HG02798 (cell line): ENCODE results near the gene TRIM50.
"Not testable (repeated sequence)": the region's sequence is repeated elsewhere in the genome, so short reads cannot be mapped to it uniquely, and the experiment has no call there.

Source experiments
- ATAC-seq: cut with Tn5 transposase; IDR thresholded peaks from one replicate; pipeline ENCODE4 v1.9.1; 2021; ENCODE audit warnings: mild to moderate bottlenecking; ENCODE audit not compliant: unreplicated experiment, poor library complexity

TRIM50 gene

DNA sequence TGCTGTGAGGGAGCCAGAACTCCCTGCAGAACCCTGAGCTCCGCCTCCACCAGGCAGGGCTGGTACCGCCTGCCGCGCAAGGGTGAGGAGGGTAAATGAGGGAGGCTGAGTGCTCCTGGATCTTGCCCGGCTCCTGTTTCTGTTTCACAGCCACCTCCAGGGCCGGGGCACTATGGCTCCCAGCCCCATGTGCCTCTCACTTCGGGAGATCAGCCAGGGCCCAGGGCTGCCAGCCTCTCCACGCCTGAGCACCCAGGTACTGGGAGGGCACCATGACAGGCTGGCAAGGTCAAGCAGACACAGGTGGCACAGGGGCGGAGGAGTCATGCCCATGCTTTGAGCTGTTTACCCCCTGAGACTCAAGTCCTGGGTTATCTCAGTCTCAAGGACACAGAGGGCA, 8.3 kb downstream of the TRIM50 start:
- ATAC-seq, result not testable (repeated sequence)

DNA sequence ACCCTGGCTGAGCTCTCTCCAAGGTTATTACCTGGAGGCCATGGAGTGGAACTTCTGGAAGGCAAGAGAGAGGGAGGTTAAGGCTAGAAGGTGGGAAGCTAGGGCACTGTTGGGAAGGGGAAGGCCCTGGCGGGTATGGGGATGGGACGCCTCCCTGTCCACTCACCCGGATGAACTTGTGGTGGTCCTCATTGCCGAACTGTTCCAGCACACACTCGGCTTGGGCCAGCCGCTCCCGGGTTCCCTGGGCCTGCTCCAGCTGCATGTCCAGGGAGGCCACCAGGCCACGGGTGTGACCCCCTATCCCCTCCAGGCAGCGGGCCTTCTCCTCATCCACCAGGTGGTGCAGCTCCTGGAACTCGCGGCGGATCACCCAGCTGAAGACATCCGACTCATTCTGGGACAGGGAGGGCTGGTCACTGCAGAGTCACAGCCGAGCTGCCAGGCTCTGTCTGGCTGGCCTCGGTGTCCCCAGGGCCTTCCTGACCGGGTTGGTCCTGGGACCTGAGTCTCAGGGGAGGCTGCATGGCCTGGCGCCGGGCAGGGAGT, 9.2 kb downstream of the TRIM50 start:
- ATAC-seq, result not testable (repeated sequence)

DNA sequence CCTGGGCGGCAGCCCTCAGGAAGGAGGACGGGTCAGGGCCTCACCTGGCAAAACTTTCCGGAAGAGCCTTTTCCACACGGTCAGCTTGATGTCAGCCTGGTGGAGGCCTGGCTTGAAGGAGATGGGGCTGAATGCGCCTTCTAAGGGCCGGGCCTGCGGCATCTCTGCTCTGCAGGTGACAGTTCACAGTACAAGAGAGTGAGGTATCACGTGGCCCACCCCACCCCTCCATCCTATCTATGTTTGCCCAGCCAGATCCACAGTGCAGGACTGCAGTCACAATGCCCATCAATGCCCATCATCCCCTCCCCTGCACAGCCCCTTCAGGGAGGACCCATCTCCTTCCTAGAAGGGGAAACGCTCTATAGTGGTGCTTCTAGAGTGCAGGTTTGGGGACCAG, 11.4 kb downstream of the TRIM50 start:
- no peak for ATAC-seq

DNA sequence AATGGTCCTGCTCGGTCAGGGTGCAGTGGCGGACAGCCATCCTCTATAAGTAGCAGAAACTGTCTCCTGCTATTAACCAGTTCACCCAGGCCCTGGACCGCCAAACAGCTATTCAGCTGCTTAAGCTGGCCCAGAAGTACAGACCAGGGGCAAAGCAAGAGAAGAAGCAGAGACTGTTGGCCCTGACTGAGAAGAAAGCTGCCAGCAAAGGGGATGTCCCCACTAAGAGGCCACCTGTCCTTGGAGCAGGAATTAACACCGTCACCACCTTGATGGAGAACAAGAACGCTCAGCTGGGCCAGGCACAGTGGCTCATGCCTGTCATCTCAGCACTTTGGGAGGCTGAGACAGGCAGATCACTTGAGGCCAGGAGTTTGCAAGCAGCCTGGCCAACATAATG, 13.6 kb downstream of the TRIM50 start:
- ATAC-seq, result no peak

DNA sequence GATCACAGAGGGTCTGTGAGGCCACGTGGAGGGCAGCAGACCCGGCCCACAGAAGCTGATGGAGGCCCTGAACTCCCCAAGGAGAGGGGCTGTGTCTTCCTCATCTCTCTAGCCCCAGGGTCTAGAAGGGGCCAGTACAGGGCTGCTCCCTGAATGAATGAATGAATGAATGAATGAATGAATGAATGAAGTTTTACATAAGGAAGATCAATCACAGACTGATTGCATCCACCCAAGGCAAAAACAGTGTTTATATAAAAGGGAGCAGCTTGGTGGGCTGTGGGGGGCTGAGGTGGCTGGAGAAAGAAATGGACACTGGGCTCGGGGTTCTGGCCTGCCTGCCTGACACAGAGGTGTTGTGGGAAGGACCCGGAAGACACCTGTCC, 14.4 kb downstream of the TRIM50 start:
- ATAC-seq, result no peak

DNA sequence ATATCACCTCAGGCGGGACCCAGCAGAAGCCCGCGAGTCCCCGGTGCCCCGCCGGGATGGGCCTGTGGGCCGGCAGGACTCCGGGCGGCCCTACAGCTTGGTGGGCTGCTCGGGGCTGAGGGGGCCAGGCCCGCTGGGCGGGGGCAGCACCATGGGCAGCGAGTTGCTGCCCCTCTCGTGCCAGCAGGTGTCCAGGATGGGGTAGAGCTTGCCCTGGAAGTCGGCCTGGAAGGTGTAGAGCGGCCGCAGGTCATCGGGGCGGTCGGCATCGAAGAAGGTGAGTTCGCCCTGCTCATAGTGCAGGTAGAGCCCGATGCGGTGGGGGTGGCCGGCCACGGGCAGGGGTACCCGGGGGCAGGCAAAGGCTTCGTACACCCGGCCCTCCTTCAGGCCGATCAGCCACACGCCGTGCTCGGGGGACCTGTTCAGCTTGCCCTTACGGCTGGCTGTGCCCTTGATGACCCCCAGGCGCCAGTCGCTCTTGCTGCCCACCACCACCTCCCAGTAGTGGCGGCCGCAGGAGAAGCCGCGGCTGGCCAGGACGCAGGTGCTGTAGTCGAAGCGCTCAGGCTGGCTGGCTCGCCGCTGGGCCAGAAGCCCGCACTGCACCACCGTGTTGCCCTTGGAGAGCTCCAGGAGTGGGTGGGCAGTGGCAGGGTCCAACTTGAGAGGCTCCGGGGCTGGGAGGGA, 14.9 kb downstream of the TRIM50 start:
- no peak for ATAC-seq

DNA sequence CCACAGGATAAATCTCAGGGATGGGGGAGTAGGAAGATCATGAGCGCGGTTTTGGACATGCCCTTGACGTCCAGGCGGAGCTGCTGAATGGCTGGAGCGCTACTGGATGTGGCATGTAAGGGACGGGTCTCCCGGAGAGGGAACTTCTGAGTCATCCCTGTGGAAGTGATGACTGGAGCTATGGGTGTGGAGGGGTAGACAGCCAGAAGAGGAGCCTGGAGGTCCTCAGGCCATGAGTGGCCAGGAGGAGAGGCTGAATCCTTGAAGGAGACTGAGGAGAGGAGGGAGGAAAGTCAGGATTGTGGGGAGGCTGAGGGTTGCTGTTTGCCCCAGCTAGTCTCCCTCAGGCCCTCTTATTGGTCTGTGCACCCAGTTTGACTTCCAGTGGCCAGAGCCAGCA, 16.5 kb downstream of the TRIM50 start:
- not testable (repeated sequence) for ATAC-seq

DNA sequence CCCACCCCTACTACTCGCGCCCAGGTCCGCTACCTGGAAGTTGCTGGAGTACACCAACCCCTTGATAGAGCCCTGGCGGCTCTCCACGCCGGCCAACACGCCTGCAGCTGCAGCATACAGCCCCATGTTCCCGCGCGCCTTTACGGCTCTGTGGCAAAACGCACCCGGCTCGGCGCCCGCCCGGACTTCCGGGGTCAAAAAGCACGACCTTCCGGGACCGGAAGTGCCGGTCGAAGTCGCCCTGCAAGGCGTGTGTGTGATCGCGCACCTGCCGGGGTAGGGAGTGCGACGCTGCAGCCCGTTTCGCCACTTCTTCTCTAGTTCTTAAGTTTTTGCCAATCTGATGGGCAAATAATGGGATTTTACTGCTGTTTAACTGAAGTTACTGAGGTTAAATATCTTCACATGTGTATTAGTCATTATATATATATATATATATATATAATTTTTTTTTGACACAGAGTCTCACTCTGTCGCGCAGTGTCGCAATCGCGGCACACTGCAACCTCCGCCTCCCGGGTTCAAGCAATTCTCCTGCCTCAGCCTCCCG, 19.1 kb downstream of the TRIM50 start, which contains the start of gene NSUN5:
Gene NSUN5 (minus strand): TSS at position 162 of the 550 bp plus-strand sequence. CDS start 36 bp downstream, at position 126.
- ATAC-seq, result peak; percentile 90

DNA sequence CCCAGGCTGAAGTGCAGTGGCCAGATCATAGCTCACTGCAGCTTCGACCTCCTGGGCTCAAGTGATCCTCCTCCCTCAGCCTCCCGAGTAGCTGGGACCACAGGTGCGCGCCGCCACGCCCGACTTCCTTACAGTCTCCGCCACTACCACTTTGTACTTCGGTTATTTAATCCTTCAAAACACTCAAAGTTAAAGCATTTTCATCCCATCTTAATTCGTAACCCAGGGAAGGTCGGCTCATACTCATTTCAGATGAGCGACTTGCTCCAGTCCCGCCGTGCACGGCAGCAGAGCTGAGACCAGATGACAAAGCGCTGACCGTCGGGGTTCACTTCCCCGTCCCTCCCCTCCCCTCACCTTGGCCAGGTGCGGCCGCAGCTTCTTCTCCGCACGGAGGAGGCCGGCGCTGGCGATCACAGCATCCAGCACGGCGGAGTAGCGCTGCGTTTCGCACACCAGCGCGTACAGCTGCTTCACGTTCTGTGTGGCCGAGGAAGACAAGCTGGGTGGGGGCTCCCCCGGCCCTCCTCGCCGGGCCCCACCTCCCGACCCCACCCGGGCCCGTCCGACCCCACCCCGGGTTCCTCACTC, 19.7 kb downstream of the TRIM50 start:
- peak; percentile 39 for ATAC-seq

DNA sequence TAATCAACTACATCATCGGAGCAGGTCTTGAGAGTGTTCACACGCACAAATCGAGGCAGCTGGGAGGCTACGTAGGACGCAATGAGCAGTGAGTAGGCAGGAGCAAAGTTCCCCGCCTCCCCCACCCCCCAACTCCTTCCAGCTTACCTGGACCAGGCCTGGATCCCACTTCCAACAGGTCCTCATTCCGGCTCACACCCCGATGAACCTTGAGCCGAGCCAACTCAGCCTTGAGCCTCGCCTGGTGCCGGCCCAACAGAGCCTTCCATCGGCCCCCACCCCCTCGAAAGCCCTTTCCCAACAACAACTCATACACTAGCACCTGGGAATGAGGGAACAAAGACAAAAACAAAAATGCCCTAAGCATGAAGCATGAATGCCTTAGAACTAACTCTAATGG, 20.4 kb downstream of the TRIM50 start:
- no peak for ATAC-seq

DNA sequence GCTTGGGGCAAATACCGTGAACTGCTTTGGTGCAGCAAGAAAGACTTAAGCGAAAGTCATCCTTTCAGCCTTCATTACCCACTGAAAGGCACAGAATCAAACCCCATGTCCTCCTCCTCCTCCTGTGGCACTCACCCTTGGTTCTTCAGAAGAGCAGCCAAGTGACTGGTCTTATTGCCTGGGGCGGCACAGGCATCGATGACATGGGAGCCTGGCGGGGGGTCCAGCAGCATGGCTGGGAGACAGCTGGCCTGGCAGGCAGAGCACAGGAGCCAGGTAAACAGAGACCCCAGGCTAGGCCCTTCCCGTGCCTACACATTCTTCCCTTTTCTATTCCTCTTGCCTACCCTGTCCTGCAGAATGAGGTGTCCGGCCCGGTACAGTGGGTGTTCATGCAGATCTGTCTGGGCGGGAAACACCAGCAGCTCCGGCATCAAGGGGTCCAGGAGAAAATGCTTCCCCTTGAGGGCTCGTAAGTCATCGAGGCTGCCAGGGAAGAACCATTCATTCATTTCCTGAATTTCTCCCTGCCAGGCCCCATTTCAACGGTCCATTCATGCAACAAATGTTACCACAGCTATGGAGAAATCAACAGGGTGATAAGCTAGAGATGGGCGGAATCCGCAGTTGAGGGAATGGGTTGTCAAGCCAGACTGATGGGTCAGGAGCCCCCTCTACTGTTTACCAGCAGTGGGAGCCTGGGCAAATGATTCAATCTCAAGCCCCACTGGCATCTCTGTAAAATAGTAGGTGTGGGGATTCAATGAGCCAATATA, 23.1 kb downstream of the TRIM50 start:
- not testable (repeated sequence) for ATAC-seq

DNA sequence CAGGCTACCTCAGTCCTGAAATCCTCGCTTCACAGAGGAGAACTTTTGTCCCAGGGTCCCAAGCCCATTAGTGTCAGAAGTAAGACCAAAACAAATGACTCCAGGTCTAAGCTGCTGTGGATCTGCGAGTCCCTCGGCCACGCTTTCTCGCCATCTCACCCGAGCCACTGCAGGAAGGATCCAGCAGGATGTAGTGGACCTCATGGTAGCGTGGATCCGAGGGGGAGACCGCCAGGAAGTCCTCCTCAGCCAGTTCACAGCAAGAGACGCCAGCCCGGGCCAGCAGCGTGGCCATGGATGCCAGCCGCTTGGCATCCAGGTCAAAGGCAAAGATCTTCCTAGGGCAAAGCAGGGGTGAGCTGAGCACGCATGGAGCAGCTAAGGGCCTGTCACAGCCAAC, 23.8 kb downstream of the TRIM50 start:
- ATAC-seq, result no peak

DNA sequence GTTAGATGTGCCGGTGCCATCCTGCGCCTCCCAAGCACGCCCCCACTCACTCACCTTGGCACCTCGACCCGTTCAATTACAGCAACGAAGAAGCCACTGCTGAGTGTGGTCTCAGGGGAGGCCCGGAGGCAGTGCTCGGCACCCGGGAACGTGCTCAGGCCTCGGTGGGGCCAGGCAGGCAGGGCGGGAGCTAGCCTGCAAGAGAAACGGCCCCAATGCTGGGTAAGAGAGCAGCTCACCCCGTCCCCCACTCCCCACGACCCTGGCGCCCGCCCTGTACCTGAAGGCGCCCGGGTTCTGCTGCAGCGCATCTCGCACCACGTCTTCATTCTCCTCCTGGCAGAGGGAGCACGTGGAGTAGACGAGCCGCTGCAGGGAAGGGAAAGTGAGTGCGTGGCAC, 24.3 kb downstream of the TRIM50 start:
- ATAC-seq, result no peak

DNA sequence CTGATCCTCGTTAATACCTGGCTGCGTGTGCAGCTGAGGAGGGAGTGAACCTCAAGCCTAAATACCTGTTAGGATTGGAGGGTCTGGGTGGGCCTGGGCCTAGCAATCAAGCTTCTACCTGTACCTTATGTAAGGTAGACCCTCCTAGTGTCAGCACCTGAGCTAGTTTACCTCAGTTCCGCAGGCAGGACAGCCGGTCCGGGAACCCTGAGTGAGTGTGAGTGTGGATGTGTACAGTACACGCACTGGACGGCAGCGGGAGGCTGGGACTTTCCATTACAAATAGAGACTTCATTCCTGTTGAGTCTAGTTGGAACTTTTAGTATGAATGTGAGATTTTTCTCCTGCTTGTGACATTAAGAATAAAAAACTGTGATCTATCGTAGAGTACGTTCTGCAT, 25.0 kb downstream of the TRIM50 start:
- not testable (repeated sequence) for ATAC-seq

DNA sequence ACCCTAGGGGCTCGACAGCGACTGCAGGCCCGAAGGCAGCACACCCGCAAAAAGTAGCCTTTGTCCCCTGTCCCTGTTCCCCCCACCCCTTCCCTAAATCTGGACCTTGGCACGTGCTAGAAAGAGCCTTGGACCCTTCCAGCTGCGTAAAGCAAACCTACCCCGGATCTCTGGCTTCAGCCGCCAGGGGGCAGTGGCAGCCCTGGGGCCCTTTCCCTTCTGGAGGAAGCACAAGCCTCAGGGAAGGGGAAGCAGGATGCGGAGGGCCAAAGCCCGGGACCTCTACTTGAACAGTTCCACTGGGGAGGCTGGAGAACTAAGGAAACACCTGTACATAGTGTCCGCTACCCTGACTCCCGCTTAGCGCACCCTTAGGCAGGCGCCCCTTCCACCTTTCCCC, 26.8 kb downstream of the TRIM50 start:
- ATAC-seq, result not testable (repeated sequence)

DNA sequence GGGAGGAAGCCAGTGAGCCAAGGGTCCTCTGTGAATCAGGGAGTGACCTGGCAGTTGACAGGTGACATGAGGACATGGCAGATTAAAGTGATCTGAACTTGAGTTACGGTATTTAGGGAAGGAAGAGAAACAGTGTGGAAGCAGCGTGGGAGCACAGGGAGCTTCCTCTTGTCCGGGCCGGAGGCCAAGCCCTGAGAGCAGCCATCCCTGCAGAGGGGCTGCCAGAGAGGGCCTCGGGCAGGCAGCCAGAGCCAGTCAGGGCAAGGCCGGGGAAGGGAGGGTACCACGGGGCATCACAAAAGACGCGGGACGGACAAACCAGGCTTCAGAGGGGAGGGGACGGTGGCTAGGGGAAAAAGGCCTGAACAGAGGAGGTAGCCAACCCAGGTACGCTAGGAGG, 28.1 kb downstream of the TRIM50 start:
- ATAC-seq, result not testable (repeated sequence)

DNA sequence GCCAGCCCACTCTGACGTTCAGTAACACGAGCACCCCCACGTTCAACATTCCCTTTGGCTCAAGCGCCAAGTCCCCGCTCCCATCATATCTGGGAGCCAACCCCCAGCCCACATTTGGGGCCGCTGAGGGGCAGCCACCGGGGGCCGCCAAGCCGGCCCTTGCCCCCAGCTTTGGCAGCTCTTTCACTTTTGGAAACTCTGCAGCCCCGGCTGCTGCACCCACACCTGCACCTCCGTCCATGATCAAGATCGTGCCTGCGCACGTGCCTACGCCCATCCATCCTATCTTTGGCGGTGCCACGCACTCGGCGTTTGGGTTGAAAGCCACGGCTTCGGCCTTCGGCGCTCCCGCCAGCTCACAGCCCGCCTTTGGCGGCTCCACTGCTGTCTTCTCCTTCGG, 30.2 kb downstream of the TRIM50 start:
- not testable (repeated sequence) for ATAC-seq

DNA sequence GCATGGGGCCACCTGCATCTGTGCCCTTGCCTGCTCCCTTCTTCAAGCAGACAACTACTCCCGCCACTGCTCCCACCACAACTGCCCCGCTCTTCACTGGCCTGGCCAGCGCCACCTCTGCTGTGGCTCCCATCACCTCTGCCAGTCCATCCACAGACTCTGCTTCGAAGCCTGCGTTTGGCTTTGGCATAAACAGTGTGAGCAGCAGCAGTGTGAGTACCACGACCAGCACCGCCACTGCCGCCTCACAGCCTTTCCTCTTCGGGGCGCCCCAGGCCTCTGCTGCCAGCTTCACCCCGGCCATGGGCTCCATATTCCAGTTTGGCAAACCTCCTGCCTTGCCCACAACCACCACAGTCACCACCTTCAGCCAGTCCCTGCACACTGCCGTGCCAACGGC, 30.6 kb downstream of the TRIM50 start:
- ATAC-seq, result not testable (repeated sequence)

DNA sequence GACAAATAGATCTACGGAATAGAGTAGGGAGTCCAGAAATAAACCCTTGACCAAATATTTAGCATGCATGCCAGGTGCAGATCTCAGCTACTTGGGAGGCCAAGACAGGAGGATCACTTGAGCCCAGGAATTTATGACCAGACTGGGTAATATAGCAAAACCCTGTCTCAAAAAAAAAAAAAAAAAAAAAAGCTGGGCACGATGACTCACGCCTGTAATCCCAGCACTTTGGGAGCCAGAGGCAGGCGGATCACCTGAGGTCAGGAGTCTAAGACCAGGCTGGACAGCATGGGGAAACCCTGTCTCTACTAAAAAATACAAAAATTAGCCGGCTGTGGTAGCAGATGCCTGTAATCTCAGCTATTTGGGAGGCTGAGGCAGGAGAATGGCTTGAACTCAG, 50.7 kb downstream of the TRIM50 start:
- ATAC-seq, result not testable (repeated sequence)

DNA sequence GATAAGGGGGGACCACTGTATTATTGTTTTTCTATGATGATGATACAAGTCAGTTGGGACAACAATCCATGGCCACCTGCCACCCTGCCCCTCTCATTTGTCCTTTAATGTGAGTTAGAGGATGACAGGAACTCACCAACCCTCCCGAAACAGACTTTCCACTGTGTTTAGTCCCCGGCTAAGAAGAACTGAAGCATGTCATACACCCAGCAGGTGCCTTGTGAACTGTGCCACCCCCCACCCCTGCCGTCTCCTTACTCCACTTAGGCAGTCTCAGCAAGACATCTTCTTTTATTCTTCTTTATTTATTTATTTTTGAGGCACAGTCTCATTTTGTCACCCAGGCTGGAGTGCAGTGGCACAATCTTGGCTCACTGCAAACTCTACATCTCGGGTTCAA, 60.1 kb downstream of the TRIM50 start:
- not testable (repeated sequence) for ATAC-seq
